ENCODE data around the gene NPAS3.

The NPAS3 gene

DNA sequence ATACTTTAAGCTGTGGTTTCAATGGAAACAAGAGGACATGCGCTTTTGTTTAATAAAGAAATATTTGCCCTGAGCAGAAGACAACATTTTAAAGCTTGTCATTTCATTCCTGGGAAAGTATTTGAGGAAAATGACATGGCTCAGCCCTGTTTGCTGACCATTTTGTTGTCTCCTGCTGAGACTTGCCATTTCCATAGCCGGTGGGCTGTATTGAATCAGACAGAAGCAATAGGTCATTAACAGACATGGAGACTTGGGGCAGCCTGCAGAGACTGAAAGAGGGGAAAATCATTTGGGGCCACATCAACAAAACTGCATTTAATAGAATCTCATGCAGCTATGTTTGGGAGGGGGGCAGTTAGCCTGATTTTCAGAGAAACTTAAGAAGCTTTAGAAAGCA is 443.0 kb downstream of the NPAS3 start:
- DNase-seq (ENCODE audit: low spot score) = no peak

DNA sequence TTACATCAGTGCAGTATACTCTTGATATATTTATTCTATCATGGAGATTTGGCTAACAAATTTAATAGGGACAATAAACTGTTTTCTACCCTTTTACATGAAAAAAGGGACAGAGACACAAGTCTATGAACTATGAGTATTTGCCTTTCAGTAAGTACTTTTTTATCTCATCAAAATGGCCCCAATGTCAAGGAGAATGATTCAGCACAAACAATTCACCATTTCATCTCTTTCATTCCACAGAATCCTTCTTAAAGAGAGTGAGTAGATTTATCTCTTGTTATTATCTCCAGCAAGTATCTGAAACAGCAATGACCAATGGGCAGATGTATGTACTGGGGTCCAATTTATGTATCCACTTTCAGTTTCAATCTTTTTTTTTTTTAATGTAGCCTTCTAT is 447.5 kb downstream of the NPAS3 start:
- no peak for DNase-seq (ENCODE audit: low spot score)

DNA sequence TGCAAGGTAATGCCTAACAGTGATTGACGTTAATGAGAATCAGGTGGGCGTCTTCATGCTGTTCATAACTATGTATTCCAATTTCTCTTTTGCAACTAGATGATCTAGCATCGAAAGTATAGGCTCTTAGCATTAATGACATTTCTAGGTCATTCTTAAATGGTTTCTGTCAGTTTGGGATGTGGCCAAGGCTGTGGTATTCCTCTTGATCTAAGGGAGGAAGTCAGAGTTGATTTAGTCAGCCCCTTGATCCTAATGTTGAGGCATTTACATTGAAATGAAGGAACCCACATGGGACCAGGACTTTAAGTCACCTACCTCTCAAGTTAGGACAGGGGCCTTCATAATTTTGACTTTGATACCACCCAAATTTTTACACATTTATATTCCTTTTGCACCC is 448.1 kb downstream of the NPAS3 start:
- no peak for DNase-seq (ENCODE audit: low spot score)

DNA sequence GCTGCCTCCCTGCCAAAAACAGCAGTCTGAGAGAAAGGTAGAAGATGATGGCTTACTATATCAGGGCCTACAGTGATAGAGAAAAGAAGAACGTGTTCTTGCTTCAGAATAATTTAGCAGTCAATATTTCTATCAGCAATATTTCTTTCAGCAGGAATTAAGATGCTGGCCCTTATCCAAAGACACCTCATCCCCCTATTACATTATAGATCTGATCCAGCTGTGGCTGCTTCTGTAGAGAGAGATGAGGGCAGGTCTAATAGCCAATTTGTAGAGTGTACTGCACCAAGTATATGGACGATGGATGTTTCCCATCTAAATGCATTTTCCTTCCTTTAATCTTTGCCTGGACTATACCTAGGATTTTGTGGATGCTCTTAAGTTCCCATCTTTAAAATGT is 451.7 kb downstream of the NPAS3 start:
- no peak for DNase-seq (ENCODE audit: low spot score)

DNA sequence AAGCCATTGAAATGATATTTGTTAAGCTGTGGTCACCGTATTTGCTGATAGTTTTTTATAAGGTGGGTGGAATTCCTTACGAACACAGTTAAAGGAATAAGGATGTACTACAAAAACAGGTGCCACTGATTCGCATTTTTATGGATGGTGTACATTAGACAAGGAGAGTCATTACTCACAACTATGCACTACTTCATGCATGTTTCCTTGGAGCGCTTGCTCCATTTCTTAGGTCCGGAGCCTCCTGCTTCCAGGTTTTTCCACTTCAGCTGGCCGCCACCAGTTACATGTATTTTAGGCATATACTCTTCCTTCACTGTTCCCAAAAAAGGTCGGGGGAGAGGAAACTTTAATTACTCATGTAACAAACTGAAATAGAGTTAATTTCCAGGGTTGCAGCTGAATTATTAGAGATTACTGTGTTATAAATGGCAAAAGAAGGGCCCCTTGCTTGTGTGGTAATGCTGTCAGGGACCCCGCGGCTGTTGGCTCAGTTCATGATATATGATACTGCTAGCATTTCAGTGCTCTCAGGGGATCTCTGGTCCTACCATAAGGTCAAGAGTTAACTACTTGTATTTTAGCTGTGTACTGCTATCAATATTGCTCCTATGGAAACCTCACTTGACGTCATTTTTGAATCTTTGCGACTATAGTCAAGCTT is 454.7 kb downstream of the NPAS3 start:
- no peak for DNase-seq (ENCODE audit: low spot score)

DNA sequence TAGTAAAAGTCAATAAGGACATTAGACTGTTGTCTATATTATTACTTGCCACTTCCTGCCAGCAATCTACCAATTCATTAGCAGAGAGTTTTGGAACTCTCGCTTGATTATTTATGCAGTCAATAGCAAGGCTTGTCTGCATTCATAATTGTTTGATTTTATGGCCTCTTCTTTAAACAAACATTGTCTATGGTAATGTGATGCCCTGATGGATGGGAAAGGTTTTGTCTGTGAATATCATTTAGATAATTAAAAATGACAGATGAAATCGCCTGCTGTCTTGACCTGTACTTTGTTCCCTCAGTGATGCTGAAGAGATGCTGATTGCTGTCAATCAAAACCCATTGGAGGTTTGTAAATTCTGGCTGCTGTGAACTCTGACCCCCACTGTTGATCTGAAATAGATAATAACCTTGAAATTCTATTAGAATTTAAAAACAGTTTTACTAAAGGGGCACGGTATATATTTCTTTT is 455.3 kb downstream of the NPAS3 start:
- DNase-seq (ENCODE audit: low spot score) = no peak

DNA sequence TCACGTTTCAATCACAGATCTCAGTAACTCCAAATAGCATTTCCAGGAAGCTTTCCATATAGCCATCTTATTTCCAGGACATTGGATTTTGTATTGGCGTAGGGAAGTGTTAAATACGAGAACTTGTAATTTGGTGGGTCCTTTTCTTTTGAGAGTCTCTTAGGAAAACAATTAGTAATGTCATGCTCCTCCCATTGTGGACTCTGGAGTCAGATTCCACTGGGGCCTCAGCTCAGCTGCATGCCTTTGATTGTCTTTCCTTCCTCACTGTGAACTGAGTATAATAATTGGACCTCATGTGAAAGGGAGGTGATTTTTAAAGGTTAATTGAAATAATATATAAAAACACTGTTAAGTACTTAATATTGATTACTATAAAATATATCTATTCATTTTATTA is 462.6 kb downstream of the NPAS3 start:
- DNase-seq (ENCODE audit: low spot score) = no peak

DNA sequence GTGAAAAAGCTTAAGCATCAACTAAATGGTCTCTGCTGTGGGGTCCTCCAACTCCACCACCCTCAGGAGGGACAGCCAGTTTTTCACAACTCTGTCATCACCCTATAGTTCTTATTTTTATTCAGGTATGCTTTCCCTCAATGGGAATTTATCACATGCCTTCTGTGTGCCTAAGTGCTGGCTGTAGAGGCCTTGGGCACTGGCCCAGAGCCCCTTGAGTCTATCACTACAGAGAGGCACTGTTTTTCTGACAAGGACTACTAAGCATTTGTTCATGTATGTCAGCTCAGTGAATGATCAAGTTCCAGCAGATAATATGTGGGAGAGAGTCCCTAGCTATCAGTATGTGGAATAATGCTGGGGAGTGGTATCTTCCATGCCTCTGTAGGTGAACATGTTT is 463.9 kb downstream of the NPAS3 start:
- DNase-seq (ENCODE audit: low spot score) = no peak

DNA sequence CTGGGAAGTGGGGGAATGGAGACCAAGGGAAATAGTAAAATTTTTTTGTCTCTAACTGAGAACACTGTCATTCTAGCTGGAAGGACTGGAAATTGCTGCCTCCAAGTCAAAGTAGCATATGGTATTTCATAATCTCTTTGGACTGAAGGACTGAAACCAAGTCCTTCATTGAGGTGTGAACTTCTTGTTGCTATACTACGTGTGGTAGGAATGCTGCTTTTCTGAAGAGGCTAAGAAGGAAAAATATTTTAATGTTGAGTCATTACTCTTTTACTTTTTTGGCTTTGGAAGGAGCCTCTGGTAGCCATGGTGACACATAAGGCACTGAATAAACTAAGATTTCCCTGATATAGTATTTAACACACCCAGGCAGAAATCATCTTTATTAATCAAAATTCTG is 465.4 kb downstream of the NPAS3 start:
- DNase-seq (ENCODE audit: low spot score) = no peak

DNA sequence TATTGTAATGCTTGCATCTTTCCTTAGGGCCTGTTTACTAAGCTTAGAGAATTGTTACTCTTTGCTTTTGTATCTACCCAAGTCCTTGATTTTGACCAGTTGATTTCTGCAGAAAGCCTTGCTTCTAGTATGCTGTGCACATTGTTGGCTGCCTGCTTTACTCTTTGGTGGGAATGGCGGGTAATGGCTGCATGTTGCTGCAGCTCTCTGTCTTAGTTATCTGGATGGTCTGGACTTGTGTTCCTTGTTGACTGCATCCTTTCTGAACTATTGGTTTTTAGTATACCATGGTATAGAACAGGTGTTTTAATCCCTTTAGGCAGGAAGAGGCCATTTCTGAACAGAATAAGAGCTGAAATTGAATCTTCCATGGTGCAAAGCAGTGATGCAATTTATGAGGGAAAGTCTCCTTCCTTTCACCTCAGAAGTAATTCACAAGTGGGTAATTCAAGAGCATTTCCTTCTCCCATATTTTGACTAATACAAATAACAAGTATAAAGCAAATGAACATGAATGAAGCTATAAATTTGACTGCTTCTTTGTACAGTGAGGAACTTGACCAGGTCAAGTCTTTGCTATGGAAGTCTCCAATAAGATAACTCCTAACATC is 466.4 kb downstream of the NPAS3 start:
- no peak for DNase-seq (ENCODE audit: low spot score)

DNA sequence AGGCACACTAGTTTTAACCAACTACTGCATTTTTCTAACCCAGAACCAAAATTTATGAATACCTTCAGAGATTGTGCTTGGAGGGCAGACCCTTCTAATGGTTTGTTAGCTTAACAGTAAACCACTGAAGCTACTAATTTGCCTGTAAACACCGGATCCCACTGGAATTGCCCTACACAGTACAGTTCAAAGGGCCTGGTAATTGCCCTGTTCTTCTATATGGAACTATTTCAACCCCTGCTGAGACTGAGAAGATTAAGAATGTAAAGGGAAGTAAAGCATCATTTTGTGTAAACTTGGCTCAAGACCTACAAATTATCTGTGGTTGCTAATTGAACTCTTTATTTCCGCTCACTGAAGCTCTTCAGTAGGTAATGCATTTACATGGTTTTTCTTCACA is 468.1 kb downstream of the NPAS3 start:
- no peak for DNase-seq (ENCODE audit: low spot score)

DNA sequence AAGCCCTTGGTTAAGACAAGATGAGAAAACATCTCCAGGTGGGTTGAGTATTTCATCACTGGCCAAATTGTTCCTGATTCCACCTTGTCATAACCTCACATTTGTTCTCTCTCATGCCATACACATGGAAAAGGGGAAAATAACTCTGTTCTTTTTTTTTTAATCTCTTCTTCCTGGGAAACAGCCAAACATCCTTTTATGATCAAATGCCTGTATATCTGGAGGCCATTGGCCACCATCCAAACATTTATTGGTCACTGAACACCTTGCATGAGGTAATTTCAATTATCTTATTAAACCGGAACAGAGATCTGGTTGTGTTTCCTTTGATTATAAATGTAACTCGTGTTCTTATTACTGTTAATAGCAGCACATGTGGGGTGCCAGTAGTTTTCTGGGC is 469.6 kb downstream of the NPAS3 start:
- no peak for DNase-seq (ENCODE audit: low spot score)

DNA sequence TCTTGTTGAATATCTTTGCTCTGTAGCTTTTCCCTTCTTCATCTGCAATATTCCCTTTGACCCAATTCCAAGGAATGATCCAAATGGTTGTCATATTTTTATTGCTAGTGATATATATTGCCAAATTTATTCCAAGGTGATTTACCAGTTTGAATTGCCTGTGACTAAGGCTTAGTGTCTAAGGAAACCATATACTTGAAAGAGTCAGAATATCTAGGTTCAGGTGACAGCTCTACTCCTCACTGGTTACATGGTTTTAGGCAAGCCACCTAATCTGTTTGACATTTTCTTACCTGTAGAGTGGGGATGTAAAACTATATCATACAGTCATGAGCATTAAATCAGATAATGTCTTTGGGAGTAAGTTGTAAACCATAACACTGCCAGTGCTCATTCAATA is 473.8 kb downstream of the NPAS3 start:
- no peak for DNase-seq (ENCODE audit: low spot score)

DNA sequence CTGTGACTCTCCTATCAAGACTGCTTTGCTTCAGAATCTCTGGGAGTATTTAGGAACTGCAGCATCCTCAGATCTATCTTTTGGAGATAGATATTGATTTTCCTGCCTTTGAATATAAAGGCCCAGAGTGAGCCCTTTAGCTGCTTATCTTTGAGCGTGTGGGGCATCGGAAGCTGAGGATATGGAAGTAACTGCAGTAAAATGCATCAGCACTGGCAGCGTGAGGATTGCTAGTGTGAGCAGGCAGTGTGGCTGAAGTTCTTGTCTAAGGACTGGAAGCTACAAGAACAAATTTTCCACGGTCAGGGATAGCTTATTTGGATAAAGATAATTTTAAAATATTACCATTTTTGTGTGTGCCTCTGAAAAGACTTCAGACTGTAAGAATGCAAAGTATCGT is 474.7 kb downstream of the NPAS3 start:
- no peak for DNase-seq (ENCODE audit: low spot score)

DNA sequence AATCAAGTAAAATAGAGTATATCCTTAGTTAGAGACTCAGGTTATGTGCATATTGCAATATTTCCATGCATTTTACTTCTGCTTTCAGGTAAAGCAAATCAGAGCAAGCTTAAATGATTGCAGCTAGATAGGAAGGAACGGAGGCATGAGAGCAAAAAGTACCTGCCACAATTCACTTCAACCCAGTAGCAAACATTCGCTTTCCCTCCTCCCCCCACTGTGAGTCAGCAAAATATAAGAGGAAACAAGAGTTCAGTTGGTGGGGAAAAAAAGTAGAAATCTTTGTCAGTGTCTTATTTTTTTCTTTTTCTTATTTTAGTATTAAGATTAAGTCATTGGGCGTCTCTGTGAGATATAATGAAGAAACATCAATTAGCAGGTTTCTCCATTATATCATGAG is 475.4 kb downstream of the NPAS3 start:
- DNase-seq (ENCODE audit: low spot score) = no peak

DNA sequence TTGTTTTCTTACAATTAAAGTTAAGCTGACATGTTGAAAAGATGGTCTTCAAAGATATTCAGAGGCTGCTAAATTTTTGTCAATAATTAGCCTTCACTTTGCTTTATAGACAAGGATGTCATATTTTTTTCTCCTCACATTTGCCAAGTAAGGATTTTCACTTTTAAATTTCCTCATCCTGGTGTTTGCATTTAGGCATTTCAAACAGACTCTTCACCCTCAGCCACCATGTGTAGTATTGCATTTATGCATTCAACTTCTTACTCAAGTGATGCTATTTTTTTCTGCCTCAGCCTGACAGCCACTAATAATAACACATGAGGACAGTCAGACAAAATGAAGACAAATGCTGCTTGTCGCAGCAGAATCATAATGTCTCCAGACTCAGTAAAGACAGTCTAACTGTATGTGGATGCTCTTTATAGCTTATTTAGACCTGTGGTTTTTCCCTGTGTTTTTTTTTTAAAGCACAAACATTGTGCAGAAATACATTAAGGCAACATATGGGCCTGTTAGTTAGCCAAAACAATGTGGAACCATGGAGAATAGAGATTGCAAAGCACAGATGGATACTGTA is 481.5 kb downstream of the NPAS3 start:
- DNase-seq (ENCODE audit: low spot score) = no peak

DNA sequence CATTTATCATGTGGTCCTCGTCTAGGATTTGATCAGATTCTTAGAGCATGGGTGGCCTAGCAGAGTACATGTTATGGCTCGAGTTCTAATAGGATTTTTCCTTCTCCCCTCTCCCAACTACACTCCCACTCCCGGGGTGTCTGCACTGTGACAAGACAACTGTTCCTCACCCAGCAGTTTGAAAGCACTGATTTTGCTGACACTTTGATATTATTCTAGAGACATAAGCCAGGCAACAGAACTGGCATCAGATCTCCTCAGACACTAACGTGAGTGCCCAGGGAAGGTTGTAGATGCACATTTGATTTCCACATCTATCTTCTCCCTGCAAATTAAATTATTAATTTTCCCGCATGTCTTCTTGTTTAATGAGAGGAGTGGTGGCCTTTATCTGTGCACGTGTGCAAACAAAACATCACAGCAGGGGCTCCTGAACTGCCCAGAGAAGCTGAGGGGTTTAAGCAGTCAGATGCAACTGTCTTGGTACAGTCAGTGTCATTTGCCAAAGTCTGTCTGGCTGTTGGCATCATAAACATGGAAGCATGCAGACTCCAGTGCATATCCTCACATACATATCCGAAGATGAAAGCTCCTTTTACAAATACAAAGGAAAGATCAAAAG is 491.8 kb downstream of the NPAS3 start:
- DNase-seq (ENCODE audit: low spot score) = no peak

DNA sequence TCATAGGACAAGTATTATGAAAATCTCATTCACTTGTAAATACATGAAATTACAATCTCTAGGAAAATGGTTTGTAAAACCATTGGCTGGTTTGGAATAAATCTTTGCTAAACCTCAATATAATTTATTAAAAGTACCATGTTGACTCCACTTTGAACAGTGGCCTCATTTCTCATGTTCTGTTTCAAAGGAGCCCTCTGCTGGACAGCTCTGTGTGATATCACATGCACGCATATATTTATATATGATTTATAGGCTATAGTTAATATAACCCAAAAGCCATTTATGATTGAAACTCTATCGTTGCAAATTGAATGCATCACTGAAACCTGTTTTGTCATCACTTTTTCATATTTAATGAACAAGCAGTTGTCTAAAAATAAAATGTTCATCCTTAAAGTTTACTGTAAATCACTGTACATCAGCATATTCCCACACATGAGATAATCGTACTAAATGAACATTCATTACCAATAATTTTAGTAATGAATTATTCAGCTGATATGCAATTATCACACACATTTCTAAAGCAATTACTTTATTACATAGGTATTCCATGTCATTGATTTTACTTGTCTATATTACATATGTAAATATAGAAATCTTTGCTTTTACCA is 493.8 kb downstream of the NPAS3 start:
- DNase-seq (ENCODE audit: low spot score) = no peak

DNA sequence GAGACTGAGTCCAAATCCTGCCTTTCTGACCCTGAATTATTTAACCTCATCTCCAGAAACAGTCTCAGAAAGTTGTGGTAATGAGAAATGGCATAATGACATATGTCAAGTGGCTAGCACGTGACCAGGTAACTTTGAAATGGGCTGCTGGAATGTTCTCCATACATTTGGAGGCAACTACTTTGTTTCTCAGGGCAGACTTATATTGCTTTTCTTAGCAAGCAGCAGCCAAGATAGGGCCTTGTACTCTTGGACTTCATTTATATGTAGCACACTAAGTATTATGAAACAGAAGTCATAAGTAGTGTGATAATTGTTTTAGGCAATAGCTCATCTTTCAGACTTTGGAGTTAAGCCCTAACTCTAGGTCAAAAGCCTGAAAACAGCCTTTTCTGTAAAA is 494.7 kb downstream of the NPAS3 start:
- DNase-seq (ENCODE audit: low spot score) = no peak

DNA sequence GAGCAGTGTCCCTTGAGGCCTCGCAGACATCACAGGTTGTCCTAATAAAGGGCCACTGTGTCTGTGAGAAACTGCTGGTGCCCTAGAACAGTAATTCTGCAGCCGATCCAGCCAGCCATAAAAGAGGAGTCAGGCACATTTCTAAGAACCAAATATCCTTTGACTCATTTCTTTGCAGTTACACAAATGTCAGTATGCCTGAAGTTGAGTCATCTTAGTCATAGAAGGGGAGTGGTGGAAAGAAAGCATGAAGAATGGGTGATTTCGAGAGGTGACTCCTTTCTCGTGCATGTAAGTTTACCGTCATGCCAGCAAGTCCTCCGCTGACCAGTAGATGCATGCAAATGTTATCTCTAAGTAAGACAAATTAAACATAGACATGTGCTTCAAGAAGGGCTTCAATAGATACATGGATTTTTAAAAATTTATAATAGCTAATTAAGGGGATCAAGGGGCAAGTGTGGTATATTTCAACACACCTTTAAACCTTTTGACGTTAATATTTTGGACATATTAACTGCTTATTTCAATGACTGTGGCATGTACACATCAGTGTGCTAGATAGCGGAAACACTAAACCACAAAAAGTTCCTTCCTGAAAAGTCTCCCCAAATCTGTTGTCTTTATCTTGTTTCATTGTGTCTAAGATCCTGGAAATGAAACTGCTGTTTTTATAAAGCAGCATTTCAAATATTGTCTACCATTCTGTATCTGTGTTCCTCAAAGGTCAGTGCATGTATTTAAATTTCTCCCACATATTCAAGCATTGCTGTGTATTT is 497.4 kb downstream of the NPAS3 start:
- no peak for DNase-seq (ENCODE audit: low spot score)

DNA sequence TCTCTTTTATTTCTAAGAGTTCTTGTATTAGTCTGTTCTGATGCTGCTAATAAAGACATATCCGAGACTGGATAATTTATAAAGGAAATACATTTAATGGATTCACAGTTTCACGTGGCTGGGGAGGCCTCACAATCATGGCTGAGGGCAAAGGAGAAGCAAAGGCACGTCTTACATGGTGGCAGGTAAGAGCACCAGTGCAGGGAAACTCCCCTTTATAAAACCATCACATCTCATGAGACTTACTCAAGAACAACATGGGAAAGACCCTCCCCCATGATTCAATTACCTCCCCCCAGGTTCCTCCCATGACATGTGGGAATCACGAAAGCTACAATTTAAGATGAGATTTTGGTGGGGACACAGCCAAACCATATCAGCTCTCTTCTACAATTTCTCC is 503.0 kb downstream of the NPAS3 start:
- no peak for DNase-seq (ENCODE audit: low spot score)

DNA sequence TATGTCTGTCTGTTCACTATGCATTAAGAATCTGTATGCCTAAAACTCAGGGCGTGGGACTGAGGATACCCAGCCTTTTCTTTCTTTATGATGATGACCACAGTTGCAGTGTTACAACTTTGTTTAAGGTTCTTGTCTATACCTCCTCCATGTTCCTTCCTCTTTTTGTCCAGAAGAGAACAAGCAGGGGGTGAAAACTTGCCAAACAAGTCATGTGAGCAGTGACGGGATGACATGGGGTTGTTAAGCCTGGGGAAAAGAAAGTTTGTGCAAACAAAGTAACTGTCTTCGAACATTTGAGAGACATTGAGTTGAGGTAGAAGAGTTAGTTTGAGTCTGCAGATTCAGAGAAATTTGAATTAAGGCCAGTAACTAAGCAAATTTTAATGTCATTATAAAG is 505.5 kb downstream of the NPAS3 start:
- no peak for DNase-seq (ENCODE audit: low spot score)

All from ecto neural progenitor cell (in vitro differentiated cells).